Hematopoietic multipotent progenitor cell (in vitro differentiated cells): ENCODE results near the gene SYNRG. TPM values are rescaled to one million over a fixed set of nuclear protein-coding genes. Genes with fewer than 3 reads are reported as not detected.
"Not testable (repeated sequence)": the region's sequence is repeated elsewhere in the genome, so short reads cannot be mapped to it uniquely, and the experiment has no call there.

ENCODE experiments used
- DNase-seq, 3 donors: peaks; one replicate each; pipeline ENCODE4 v3.0.0-alpha.2; 2011 to 2015; ENCODE audit warnings: low read depth in 2 of 3, low spot score in 2 of 3
- total RNA-seq: library from RNA; depleted of rRNA; stranded (reverse); fragments of >200 nt; gene quantifications from one replicate; pipeline ENCODE4 v1.2.3, GENCODE V29; 2012

The SYNRG gene
- total RNA-seq, 1 donor, result 11.6 TPM

DNA sequence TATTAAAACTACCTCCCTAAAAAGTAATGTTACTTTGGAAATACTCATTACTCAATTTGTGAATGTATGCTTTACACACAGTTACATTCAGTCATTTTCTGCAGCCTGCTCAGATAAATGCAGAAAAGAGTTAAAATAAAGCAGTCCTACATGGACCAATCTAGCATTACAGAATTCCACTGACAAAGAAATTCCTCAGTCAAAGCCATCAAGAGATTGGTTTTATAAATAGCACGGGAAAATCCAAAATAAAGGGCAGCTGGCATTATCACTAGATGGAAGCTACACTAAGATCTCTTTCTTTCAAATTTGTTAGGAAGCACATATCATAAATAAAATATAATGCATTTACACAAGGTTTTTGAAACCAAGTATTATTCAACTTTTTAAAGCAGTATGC, 61.2 kb downstream of the SYNRG start:
- DNase-seq, result no peak

GRCh38 chr17:37546302-37546701, 62.9 kb downstream of the SYNRG start:
- DNase-seq, result no peak

DNA sequence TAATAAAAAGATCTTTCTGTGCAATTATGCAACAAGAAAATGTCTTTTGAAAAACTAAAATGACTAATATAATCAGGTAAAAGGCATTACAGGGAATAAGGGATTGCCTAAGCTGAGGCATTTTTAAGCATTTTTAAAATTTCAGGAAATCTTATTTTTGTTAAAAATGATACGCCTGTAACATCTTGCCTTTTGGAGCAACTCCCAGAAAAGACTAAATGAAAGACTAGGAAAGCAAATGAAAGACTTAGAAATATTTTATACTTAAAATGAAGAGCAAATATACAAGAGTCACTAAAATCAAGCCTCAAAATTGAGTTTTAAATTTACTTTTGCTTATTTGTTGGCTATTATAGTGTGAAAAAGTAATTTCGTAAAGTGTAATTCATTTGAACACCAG, 63.7 kb downstream of the SYNRG start:
- DNase-seq, result no peak

GRCh38 chr17:37543637-37544052, 65.6 kb downstream of the SYNRG start:
- no peak for DNase-seq

DNA sequence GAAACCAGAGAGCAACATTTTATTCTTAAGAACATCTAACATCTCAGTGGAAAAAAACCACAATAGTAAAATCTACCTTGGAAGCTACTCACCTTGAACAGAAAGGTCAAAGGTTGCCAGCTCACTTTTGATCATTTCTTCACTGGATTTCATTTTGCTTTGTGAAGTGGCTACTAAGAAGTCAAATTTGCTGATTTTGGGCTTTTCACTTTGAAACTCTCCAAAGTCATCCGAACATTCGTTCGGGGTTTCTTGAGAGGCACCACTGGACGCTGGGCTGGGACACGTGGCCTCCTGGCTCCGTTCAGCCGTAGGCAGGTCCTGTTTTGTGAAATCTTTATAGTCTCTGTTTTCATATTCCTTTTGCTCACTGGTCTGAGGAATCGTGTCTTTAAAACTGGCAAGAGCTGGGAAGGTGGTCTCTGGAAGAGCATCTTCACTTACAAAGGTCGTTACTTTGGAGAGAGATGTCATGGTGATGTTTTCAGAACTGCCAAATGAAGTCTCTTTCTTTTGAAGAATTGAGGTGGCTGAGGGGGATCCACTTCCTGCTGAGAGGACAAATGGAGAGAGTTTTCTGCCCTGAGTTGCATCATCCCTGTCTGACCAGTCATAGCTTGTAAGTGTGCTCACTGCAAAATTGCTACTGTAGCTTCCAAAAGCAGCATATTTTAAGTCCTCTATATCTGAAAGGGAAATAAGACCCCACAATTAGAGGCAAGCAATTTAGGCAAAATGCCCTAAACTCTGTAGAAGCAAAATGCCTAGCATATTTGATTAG, 67.1 kb downstream of the SYNRG start:
- no peak for DNase-seq

GRCh38 chr17:37538981-37539659, 70.1 kb downstream of the SYNRG start:
- DNase-seq, result no peak

- DNase-seq, result no peak
These were observed 73.3 kb downstream of the SYNRG start for GRCh38 chr17:37535906-37536305.

- no peak for DNase-seq
These were observed 76.5 kb downstream of the SYNRG start for GRCh38 chr17:37532756-37533155.

DNA sequence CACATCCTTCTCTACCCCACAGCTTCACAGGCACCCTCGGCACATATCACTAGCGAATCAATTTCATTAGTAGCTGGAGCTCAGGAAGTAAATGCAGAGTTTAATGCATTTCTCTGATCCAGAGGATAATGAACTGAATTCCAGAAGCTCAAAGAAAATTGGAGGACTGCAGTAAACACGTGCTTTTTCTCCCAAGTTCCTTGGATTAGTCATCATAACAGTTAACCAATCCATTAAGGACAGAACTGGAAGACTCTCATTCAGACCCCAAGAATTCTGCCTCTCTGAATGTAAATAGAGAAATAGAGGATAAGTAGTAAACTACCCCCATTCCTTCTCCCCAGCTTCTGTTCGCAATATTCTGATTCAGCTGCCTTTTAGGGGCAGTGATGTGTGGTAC, 78.8 kb downstream of the SYNRG start:
- DNase-seq, result no peak

- DNase-seq, result peak in 2 of 3 donors; percentile 35 to 72
These were observed 81.9 kb downstream of the SYNRG start for GRCh38 chr17:37527249-37527851.

DNA sequence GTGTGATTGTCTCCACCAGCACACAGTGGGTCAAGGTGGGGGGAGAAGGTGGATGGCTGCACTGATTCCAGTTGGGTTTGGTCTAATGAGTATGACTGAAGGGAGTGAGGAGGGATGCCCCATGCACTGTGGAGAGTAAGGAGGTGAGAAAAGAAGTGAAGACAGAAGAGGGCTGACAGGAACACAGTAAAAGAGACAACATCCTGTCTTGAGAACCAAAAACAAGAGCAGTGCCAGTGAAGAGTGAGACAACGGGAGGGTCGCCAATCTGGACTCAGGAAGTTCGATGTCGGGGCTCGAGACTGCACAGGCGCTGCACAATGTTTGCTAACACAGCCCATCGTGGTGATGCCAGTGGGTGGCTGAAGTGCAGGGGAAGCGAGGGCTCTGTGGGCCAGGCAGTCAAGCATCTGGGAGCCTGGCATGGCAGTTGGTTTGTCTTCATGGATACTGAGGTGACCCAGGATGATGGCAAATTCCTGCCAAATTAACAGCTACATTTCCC, 85.5 kb downstream of the SYNRG start:
- no peak for DNase-seq

- no peak for DNase-seq
These were observed 87.4 kb downstream of the SYNRG start for GRCh38 chr17:37521821-37522220.

DNA sequence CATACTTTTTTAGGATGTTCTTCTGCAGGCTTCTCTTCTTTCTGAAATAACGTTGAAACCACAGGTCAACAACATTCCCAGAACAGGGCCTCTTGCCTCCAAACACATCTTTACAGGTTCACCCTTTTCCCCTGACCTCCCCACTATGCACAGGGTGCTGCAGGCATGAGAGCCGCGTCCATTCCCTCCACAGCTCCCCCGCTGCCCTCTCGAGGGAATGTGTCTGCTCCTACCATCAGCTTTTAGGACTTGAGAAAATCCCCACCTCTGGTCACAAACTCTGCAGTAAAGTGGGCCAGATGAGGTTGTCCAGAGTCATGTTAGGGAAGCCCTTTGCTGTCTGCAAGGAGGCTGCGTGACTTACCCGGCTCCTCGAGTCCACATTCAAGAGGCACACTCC, 89.0 kb downstream of the SYNRG start:
- DNase-seq, result no peak

- DNase-seq, result peak in 2 of 3 donors; percentile 46 to 68
These were observed 89.8 kb downstream of the SYNRG start for GRCh38 chr17:37519251-37519985.

DNA sequence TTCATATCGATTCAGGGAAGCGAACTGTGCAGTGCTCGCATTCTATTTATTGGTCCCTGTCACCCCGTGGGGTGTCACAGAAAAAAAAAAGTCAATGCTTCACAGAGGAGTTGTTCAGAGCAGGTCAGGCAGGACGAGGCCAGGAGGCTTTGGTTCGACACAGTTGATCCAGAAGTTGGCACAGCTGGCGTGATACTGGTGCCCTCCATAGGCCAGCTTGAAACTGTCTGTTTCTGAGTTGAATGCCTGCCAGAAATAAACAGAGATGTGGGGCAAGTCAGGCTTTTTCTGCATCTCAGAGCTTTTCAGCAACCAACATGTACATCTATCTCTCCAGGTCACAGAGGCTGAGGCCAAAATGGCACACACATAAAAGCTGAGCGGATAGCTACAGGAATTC, 90.4 kb downstream of the SYNRG start:
- peak in 2 of 3 donors; percentile 16 to 31 for DNase-seq

DNA sequence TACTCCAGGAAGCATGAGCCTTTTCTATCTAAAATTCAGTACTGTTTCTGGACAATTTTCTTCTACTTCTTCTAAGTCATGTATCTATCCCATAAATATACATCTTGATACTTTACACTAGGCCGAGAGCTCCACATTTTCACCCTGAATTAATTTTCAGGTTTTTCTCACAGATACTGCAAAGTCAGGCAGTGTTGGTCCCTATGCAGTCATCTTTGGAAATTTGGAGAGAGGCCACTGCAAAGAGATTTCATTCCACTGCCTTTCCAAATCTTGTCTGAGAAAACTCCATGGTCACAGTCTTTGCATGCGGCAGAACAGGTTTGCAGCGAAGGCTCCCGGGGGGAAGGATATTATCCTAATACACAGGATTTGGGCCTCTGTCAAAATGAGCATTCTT, 91.3 kb downstream of the SYNRG start:
- DNase-seq, result no peak

- DNase-seq, result no peak
These were observed 93.1 kb downstream of the SYNRG start for GRCh38 chr17:37516127-37516571.

DNA sequence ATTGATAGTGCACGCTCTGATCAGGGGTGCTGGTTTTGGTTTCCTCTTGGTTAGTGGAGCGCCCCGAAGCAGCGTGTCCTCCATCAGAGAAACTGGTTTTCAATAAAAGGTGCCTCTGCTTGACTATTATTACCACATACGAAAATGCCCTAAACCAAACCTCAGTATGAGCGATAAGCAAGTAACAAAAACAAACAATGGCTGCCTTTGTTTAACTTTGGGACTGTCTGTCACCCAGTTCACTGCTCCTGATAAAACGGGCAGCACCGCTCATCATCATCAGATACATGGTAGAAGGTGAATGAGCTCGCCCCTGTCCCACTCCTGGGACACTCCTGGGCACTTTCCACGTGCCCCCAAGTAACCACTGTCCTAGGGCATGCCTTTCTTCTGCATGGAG, 95.5 kb downstream of the SYNRG start:
- DNase-seq, result no peak

GRCh38 chr17:37512442-37513068, 96.7 kb downstream of the SYNRG start:
- DNase-seq, result no peak

- not testable (repeated sequence) for DNase-seq
These were observed 97.6 kb downstream of the SYNRG start for GRCh38 chr17:37511642-37512041.
